Thyroid gland (tissue), 4 donors: ENCODE results near the gene COG2.
"Not testable (repeated sequence)": the region's sequence is repeated elsewhere in the genome, so short reads cannot be mapped to it uniquely, and the experiment has no call there.

Source experiments
- POLR2A ChIP-seq, 2 donors: fragments of 450-650 bp; IDR thresholded peaks; one replicate each; pipeline ENCODE4 v1.6.1; 2017; ENCODE audit warnings: antibody characterized with exemption in 2 of 2, mild to moderate bottlenecking in 2 of 2, moderate library complexity in 1 of 2
- TF ChIP-seq, protein P1 (sequence below), 6 experiments: fragments of 200-600 bp in 3 of 6; fragments of 450-650 bp in 3 of 6; sonication (generic) in 3 of 6; IDR thresholded peaks; one replicate each; pipeline ENCODE4 v1.5.1; 2016 to 2019; ENCODE audit warnings: antibody characterized with exemption in 6 of 6, mild to moderate bottlenecking in 2 of 6, inconsistent platforms in 1 of 6, moderate library complexity in 1 of 6

- TF ChIP-seq, protein P1, sequence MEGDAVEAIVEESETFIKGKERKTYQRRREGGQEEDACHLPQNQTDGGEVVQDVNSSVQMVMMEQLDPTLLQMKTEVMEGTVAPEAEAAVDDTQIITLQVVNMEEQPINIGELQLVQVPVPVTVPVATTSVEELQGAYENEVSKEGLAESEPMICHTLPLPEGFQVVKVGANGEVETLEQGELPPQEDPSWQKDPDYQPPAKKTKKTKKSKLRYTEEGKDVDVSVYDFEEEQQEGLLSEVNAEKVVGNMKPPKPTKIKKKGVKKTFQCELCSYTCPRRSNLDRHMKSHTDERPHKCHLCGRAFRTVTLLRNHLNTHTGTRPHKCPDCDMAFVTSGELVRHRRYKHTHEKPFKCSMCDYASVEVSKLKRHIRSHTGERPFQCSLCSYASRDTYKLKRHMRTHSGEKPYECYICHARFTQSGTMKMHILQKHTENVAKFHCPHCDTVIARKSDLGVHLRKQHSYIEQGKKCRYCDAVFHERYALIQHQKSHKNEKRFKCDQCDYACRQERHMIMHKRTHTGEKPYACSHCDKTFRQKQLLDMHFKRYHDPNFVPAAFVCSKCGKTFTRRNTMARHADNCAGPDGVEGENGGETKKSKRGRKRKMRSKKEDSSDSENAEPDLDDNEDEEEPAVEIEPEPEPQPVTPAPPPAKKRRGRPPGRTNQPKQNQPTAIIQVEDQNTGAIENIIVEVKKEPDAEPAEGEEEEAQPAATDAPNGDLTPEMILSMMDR (IDR thresholded peaks at IDR 0.05) = not testable (repeated sequence)
- not testable (repeated sequence) for TF ChIP-seq POLR2A (IDR thresholded peaks at IDR 0.05)
These were observed 14.4 kb downstream of the COG2 start for GRCh38 chr1:230656719-230657118.
